Body of pancreas (tissue), 4 donors: ENCODE results near the gene GABRR3.

Experiments
- POLR2A ChIP-seq, 3 donors: fragments of 450-650 bp; IDR thresholded peaks; one replicate each; pipeline ENCODE4 v1.6.1; 2016; ENCODE audit warnings: antibody characterized with exemption in 3 of 3, mild to moderate bottlenecking in 2 of 3
- TF ChIP-seq, protein P1 (sequence below), 7 experiments: fragments of 450-650 bp in 4 of 7; fragments of 200-600 bp in 3 of 7; sonication (generic) in 3 of 7; IDR thresholded peaks; one replicate each; pipeline ENCODE4 v1.5.1; 2016 to 2019; ENCODE audit warnings: antibody characterized with exemption in 7 of 7

DNA sequence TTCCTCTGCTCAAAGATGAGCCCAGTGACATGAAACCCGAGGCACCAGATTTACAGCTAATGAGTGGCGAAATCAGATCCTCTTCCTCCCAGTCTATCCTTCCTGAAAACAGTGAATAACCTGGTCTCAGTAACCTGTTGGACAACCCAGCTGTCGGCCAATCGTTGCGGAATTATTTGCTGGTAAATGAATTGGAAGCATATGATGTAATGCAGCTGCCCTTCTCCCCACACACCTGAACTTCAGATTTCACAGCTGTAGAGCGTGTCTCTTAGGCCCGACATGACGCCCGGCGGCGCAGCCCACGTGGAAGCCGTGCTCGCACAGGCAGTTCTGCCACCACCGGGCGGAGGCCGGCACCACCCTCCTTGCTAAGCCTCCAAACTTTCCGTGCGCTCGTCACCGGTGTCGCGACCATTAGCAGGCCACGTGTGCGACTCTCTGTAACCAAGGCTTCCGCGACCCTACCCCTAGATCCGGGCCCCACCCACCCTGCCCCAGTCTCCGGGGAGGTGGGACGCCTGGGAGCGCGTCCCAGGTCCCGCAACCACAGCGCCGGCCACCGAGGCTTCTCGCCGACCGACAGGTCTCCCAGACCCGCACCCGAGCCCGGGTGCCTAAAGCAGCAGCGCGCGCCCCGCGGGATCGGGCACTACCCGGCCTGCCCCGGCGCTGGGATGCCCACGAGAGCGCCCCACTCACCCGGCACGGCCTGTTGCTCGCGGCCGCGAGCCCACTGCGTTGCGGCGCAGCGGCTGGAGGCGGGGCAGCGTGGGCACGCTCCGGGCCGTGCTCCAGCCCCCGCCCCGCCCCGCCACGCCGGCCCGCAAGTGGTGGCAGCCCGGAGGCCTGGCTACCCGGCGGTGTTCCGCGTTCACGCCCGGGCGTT lies 63.2 kb downstream of the GABRR3 start, which contains the start of gene RIOX2:
- TF ChIP-seq, protein P1, sequence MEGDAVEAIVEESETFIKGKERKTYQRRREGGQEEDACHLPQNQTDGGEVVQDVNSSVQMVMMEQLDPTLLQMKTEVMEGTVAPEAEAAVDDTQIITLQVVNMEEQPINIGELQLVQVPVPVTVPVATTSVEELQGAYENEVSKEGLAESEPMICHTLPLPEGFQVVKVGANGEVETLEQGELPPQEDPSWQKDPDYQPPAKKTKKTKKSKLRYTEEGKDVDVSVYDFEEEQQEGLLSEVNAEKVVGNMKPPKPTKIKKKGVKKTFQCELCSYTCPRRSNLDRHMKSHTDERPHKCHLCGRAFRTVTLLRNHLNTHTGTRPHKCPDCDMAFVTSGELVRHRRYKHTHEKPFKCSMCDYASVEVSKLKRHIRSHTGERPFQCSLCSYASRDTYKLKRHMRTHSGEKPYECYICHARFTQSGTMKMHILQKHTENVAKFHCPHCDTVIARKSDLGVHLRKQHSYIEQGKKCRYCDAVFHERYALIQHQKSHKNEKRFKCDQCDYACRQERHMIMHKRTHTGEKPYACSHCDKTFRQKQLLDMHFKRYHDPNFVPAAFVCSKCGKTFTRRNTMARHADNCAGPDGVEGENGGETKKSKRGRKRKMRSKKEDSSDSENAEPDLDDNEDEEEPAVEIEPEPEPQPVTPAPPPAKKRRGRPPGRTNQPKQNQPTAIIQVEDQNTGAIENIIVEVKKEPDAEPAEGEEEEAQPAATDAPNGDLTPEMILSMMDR (IDR thresholded peaks at IDR 0.05): peak in 3 of 7 experiments; percentile 17 to 18 (median 17)
- TF ChIP-seq POLR2A (IDR thresholded peaks at IDR 0.05): peak; percentile 67 to 78 (median 70)
